BE2C (cell line): ENCODE results near the gene TJP3. TPM values are rescaled to one million over a fixed set of nuclear protein-coding genes. Genes with fewer than 3 reads are reported as not detected.

ENCODE experiments used
- DNase-seq: peaks from one replicate; pipeline ENCODE4 v3.0.0-alpha.2; 2020
- H3K27me3 ChIP-seq: fragments of 250-450 bp; sonication (Bioruptor Pico); 2 replicates; pipeline ENCODE4 v1.5.1; 2020; ENCODE audit warnings: mild to moderate bottlenecking
- H3K36me3 ChIP-seq: fragments of 250-450 bp; sonication (Bioruptor Pico); 2 replicates; pipeline ENCODE4 v1.5.1; 2020; ENCODE audit warnings: mild to moderate bottlenecking
- H3K4me1 ChIP-seq: fragments of 250-450 bp; sonication (Bioruptor Pico); 2 replicates; pipeline ENCODE4 v1.5.1; 2020
- H3K4me3 ChIP-seq: 2 replicates; pipeline ENCODE4 v1.5.1; 2011; ENCODE audit warnings: low read depth, low read length
- H3K9me3 ChIP-seq: fragments of 250-450 bp; sonication (Bioruptor Pico); 2 replicates; pipeline ENCODE4 v1.5.1; 2020
- polyA plus RNA-seq: library from polyadenylated mRNA; unstranded; fragments of >200 nt; gene quantifications from one replicate; pipeline ENCODE4 v1.2.1, GENCODE V29; 2012; ENCODE audit warnings: low read depth, missing spikeins; ENCODE audit not compliant: insufficient read length, insufficient read depth
- TF ChIP-seq, protein P1 (sequence below): IDR thresholded peaks from 2 replicates; pipeline ENCODE4 v1.5.1; 2012; ENCODE audit warnings: mild to moderate bottlenecking, low read depth, low read length

The TJP3 gene, protein sequence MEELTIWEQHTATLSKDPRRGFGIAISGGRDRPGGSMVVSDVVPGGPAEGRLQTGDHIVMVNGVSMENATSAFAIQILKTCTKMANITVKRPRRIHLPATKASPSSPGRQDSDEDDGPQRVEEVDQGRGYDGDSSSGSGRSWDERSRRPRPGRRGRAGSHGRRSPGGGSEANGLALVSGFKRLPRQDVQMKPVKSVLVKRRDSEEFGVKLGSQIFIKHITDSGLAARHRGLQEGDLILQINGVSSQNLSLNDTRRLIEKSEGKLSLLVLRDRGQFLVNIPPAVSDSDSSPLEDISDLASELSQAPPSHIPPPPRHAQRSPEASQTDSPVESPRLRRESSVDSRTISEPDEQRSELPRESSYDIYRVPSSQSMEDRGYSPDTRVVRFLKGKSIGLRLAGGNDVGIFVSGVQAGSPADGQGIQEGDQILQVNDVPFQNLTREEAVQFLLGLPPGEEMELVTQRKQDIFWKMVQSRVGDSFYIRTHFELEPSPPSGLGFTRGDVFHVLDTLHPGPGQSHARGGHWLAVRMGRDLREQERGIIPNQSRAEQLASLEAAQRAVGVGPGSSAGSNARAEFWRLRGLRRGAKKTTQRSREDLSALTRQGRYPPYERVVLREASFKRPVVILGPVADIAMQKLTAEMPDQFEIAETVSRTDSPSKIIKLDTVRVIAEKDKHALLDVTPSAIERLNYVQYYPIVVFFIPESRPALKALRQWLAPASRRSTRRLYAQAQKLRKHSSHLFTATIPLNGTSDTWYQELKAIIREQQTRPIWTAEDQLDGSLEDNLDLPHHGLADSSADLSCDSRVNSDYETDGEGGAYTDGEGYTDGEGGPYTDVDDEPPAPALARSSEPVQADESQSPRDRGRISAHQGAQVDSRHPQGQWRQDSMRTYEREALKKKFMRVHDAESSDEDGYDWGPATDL
- 0.65 TPM for polyA plus RNA-seq

DNA sequence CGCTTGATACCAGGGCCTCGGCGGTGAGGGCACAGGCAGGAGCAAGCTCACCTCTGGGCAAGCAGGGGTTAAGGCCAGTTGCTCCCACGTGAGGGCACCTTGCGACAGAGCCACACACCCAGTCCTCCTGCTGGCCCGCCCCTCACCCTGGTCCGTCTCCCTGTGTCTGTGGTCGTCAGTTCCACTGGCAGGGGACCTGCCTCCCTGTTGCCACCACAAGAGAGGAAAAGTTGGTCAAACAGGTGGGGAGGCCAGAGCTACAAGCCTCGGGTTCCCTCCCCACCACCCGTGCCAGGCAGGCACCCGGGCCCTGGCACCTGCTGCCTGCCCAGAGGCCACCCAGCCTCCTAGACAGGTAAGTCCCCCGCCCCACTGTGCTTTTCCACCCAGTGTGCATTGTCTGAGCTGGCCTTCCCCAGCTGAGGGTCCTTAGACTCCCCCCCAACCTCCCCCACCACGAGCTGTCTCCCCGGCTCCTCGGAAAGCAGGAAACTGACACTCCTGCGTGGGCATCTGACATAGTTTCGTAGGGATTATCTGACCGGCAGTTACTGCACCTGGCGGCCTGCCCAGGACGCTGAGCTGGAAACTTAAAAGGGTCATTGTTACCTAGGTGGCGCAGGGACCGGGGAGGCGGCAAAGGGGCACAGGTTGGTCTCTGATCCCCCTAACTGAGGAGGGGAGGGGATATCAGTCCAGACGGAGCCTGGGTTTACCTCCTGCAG lies at the start of gene TJP3:
Gene TJP3, plus strand, starts transcription at position 178 of the 725 bp plus-strand sequence. CDS start 20,049 bp downstream, outside the sequence.
- H3K4me3 ChIP-seq, result no peak within 1 kb of the TSS

DNA sequence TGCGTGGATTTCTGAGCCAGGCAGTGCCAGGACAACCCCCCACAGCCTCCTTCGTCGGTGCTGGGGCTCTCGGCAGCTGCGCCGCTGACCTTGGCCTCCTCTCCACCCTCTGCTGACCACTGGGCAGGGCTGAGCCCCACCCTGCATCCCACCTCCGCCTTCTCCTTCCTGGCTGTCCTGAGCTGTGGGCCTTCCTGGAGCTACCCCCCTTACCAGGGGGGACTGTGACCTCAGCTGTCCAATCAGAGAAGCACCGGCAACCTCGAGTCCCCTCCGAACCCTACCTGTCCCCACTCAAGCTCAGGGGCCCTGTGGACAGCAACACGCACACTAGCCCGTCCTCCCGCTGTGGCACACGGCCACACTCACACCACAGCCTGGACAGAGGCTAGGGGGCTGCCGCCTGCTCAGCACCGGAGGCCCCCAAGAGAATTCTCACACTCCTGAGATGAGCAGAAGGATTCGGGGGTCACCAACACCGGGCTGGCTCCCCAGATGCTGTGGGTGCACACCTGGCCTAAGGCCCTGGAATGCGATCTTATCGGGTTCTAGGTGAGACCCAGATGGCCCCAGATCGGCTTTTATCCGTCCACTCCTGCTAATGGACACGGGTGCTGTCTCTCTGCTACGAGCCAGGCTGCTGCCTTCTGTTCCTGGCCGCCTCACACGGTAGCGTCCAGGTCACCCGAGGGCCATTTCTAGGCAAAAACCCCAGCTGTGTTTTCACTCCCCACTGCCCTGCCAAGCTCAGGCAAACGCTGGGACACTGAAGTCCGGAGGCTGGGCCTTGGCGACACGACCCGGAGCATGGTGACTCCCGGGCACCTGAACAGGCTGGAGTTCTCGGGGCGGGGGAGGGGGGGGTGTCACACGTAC lies 49.1 kb upstream of the TJP3 start:
- DNase-seq, result no peak
- no peak overlapping the region for H3K4me3 ChIP-seq
- H3K36me3 ChIP-seq, result peaks cover 6% of the 10 kb centered on the region
- no peaks in the 10 kb centered on the region for H3K9me3 ChIP-seq
- no peaks in the 10 kb centered on the region for H3K27me3 ChIP-seq
- H3K4me1 ChIP-seq, result no peaks in the 10 kb centered on the region
- TF ChIP-seq, protein P1, sequence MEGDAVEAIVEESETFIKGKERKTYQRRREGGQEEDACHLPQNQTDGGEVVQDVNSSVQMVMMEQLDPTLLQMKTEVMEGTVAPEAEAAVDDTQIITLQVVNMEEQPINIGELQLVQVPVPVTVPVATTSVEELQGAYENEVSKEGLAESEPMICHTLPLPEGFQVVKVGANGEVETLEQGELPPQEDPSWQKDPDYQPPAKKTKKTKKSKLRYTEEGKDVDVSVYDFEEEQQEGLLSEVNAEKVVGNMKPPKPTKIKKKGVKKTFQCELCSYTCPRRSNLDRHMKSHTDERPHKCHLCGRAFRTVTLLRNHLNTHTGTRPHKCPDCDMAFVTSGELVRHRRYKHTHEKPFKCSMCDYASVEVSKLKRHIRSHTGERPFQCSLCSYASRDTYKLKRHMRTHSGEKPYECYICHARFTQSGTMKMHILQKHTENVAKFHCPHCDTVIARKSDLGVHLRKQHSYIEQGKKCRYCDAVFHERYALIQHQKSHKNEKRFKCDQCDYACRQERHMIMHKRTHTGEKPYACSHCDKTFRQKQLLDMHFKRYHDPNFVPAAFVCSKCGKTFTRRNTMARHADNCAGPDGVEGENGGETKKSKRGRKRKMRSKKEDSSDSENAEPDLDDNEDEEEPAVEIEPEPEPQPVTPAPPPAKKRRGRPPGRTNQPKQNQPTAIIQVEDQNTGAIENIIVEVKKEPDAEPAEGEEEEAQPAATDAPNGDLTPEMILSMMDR, result no peak

More for the DNA sequence above, at the start of gene TJP3:
- Histone ChIP-seq H3K27me3 (peaks cover 47% of the 10 kb centered on the region), H3K36me3 (no peaks in the 10 kb centered on the region), H3K9me3 (no peaks in the 10 kb centered on the region), H3K4me1 (no peaks in the 10 kb centered on the region)
- no peak for DNase-seq
- TF ChIP-seq, protein P1, result no peak

DNA sequence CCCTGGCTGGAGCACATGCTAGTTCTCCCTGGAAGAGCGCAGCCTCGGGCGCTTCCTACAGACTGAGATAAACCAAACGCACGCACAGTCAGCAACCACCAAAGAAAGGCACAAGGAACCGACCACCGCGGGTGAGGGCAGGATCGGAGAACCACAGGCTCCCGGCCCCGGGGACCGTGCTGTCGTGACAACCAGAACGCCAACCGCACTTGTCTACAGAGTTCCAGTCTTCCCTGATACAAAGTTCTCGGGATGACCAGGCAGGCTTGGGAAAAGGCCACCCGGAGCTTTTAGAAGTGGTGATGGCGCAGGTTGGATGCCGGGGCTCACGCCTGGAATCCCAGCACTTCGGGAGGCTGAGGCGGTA lies 48.5 kb upstream of the TJP3 start:
- H3K36me3 ChIP-seq, result peaks cover 6% of the 10 kb centered on the region
- H3K4me3 ChIP-seq, result no peak overlapping the region
- no peaks in the 10 kb centered on the region for H3K4me1 ChIP-seq
- H3K9me3 ChIP-seq, result no peaks in the 10 kb centered on the region
- DNase-seq, result no peak
- TF ChIP-seq, protein P1, result no peak
- no peaks in the 10 kb centered on the region for H3K27me3 ChIP-seq

DNA sequence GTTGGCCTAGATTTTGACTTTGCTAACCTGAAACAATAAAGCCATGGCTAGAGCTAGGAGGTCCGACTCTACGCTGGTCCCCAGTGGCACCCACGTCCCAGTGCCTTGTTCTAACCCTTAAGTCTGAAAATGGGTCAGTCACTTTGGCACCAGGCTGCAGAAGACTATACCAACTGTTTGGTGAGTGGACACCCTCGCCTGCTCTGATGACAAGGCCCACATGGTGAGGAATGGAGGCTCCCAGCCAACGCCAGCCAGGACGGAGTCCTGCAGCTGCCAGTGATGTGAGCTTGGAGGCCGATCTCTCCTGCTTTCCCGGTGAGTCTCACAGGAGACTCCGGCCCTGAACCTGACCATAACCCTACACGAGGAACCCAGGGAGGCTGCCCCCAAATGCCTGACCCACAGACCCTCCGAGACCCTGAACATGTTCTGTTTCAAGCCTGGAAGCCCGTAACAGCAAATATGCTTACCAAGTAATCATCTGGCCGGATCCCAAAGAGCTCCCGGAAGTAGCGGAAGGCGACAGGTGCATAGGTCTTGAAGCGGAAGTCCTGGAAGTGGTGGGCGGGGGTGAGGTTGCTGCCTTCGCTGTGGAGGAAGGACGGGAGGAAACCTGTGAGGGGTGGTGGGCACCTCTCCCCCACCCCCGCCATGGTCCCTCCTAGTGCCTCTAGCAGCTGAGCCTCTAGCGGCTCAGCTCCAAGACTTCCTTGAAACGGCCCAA lies 47.5 kb upstream of the TJP3 start:
- no peak for DNase-seq
- Histone ChIP-seq H3K4me3 (no peak overlapping the region), H3K36me3 (peaks cover 6% of the 10 kb centered on the region), H3K9me3 (no peaks in the 10 kb centered on the region), H3K27me3 (no peaks in the 10 kb centered on the region), H3K4me1 (no peaks in the 10 kb centered on the region)
- TF ChIP-seq, protein P1, result no peak
